ENCODE data around the gene PAN3.

DNA sequence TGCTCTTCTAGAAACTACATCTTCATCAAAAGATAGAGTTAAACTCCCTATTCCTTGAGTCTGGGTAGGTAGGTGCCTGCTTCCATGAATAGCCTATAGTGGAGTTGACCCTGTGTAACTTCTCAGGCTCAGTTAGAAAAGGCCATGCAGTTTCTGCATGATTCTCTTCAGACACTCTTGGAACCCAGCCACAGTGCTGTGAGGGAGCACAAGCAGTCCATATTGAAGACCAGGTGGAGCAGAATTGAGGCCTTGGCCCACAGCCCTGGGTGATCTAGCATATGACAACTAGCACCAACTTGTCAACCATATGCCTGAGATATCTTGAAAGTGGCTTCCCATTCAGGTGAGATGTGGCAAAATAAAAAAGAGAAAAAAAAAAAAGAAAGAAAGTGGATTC is 10.3 kb upstream of the PAN3 start:
- TF ChIP-seq, protein P1, sequence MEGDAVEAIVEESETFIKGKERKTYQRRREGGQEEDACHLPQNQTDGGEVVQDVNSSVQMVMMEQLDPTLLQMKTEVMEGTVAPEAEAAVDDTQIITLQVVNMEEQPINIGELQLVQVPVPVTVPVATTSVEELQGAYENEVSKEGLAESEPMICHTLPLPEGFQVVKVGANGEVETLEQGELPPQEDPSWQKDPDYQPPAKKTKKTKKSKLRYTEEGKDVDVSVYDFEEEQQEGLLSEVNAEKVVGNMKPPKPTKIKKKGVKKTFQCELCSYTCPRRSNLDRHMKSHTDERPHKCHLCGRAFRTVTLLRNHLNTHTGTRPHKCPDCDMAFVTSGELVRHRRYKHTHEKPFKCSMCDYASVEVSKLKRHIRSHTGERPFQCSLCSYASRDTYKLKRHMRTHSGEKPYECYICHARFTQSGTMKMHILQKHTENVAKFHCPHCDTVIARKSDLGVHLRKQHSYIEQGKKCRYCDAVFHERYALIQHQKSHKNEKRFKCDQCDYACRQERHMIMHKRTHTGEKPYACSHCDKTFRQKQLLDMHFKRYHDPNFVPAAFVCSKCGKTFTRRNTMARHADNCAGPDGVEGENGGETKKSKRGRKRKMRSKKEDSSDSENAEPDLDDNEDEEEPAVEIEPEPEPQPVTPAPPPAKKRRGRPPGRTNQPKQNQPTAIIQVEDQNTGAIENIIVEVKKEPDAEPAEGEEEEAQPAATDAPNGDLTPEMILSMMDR (IDR thresholded peaks at IDR 0.05; ENCODE audit: low read length): no peak
- TF ChIP-seq EZH2 (IDR thresholded peaks at IDR 0.05; ENCODE audit: borderline replicate concordance, low read length): no peak

All from OCI-LY1 (cell line).